K562 (cell line): Measurements from ENCODE around the gene MBD2.

Experiments
- CBX2 ChIP-seq: fragments of 200-600 bp; sonication (generic); IDR thresholded peaks from one replicate; pipeline ENCODE4 v1.6.1; 2012; ENCODE audit warnings: mild to moderate bottlenecking, low read length, inconsistent platforms; ENCODE audit not compliant: insufficient read depth, poor library complexity, severe bottlenecking
- MAFF ChIP-seq: IDR thresholded peaks from 2 replicates; pipeline ENCODE4 v1.6.1; 2012; ENCODE audit warnings: low read length, improper control_type of control experiment
- NR2C2 ChIP-seq, 2 experiments: fragments of 200-800 bp in 1 of 2; sonication (Bioruptor generic) in 1 of 2; sonication (generic) in 1 of 2; formaldehyde crosslinking in 1 of 2; IDR thresholded peaks; 2 replicates each; pipeline versions ENCODE4 v1.6.1 to v1.8.0; 2016 to 2022; ENCODE audit warnings: mild to moderate bottlenecking in 1 of 2, missing compliant biosample characterization in 1 of 2, missing genetic modification characterization in 1 of 2, missing genetic modification reagents in 1 of 2
- ZKSCAN3 ChIP-seq: fragments of 250-450 bp; sonication (Bioruptor Pico); IDR thresholded peaks from 2 replicates; pipeline ENCODE4 v1.4.0; 2020

DNA sequence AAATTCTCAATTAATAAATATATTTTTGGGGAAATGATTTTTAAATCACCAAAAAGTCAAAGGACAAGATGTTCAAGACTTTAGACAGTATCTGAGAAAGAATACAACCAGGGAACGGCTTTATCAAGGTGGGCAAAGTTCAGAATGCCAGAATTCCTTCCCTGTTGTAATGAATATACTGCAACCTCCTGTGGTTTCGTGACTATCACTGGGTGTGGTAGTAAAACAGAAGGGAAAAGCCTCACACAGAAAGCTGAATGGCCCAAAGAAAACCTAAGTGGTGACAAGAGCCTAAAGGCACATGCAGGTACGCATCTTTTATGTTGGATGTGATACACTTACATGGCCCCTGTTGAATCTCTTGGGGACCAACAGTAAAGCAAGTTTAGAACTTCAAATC, 37.1 kb downstream of the MBD2 start:
- TF ChIP-seq MAFF = no peak
- TF ChIP-seq ZKSCAN3 = no peak
- no peak for TF ChIP-seq NR2C2 (CRISPR knock-in tag; IDR thresholded peaks at IDR 0.05)
- TF ChIP-seq NR2C2 (tag; IDR thresholded peaks at IDR 0.05) = no peak
- no peak for TF ChIP-seq CBX2
